Stimulated activated CD8-positive, alpha-beta memory T cell treated with anti-CD3 and anti-CD28 coated beads, Interleukin-4, amount 100 ng/mL, for 48 hours (primary cell): ENCODE results near the gene PPIP5K1.
"Not testable (repeated sequence)": the region's sequence is repeated elsewhere in the genome, so short reads cannot be mapped to it uniquely, and the experiment has no call there.

Experiments
- DNase-seq: peaks from one replicate; pipeline ENCODE4 v3.0.0-alpha.2; 2020

Gene PPIP5K1

GRCh38 chr15:43589778-43590466 is at the start of gene PPIP5K1:
Gene PPIP5K1 (minus strand): TSS chr15:43590208. CDS start chr15:43584504, 5,704 bp downstream.
- not testable (repeated sequence) for DNase-seq

- not testable (repeated sequence) for DNase-seq
Observed at GRCh38 chr15:43638464-43639204, 48.6 kb upstream of the PPIP5K1 start.

GRCh38 chr15:43626937-43627336 is 36.9 kb upstream of the PPIP5K1 start:
- not testable (repeated sequence) for DNase-seq

GRCh38 chr15:43625106-43625505 is 35.1 kb upstream of the PPIP5K1 start:
- no peak for DNase-seq

- not testable (repeated sequence) for DNase-seq
Observed at GRCh38 chr15:43622068-43622799, 32.2 kb upstream of the PPIP5K1 start.

- DNase-seq, result not testable (repeated sequence)
Observed at GRCh38 chr15:43618700-43619099, 28.7 kb upstream of the PPIP5K1 start, which contains the start of gene STRC. Gene STRC (minus strand): TSS chr15:43618800. CDS start chr15:43618722, 78 bp downstream.

GRCh38 chr15:43617750-43618149 is 27.7 kb upstream of the PPIP5K1 start:
- not testable (repeated sequence) for DNase-seq

- not testable (repeated sequence) for DNase-seq
Observed at GRCh38 chr15:43602233-43602632, 12.2 kb upstream of the PPIP5K1 start.

- DNase-seq, result not testable (repeated sequence)
Observed at GRCh38 chr15:43600200-43600599, 10.2 kb upstream of the PPIP5K1 start.

- not testable (repeated sequence) for DNase-seq
Observed at GRCh38 chr15:43599131-43599530, 9.1 kb upstream of the PPIP5K1 start.

- not testable (repeated sequence) for DNase-seq
Observed at GRCh38 chr15:43593328-43594190, 3.6 kb upstream of the PPIP5K1 start, which contains the start of gene CKMT1B. Gene CKMT1B (plus strand): TSS chr15:43594027. CDS start chr15:43594219, 192 bp downstream.

- DNase-seq, result not testable (repeated sequence)
Observed at GRCh38 chr15:43592841-43593240, 2.8 kb upstream of the PPIP5K1 start.

GRCh38 chr15:43574607-43575006 is 15.4 kb downstream of the PPIP5K1 start:
- DNase-seq, result not testable (repeated sequence)

GRCh38 chr15:43566615-43567014 is 23.4 kb downstream of the PPIP5K1 start:
- not testable (repeated sequence) for DNase-seq

GRCh38 chr15:43563793-43564192 is 26.2 kb downstream of the PPIP5K1 start:
- not testable (repeated sequence) for DNase-seq

- not testable (repeated sequence) for DNase-seq
Observed at GRCh38 chr15:43562753-43563152, 27.3 kb downstream of the PPIP5K1 start.

- DNase-seq, result no peak
Observed at GRCh38 chr15:43552986-43553385, 37.0 kb downstream of the PPIP5K1 start.

- no peak for DNase-seq
Observed at GRCh38 chr15:43552256-43552655, 37.8 kb downstream of the PPIP5K1 start.

- DNase-seq, result no peak
Observed at GRCh38 chr15:43550527-43551363, 39.3 kb downstream of the PPIP5K1 start.

GRCh38 chr15:43547539-43547938 is 42.5 kb downstream of the PPIP5K1 start:
- DNase-seq, result no peak

- no peak for DNase-seq
Observed at GRCh38 chr15:43545426-43545825, 44.6 kb downstream of the PPIP5K1 start.
